C4-2B (cell line): ENCODE measurements around the gene ITGAE.

Experiments used
- CTCF ChIP-seq: fragments of 450-650 bp; conservative IDR thresholded peaks from 2 replicates; pipeline ENCODE4 v1.5.1; 2017; ENCODE audit warnings: mild to moderate bottlenecking
- ZFX ChIP-seq: fragments of 450-650 bp; IDR thresholded peaks from 2 replicates; pipeline ENCODE4 v1.6.1; 2017

- TF ChIP-seq CTCF: no peak
- no peak for TF ChIP-seq ZFX
Observed at GRCh38 chr17:3712811-3713463, 88.1 kb downstream of the ITGAE start.
